VCaP (cell line): Measurements from ENCODE around the gene TMEM72.
A peak's percentile ranks its signal among the peaks of the same experiment; 100 is the strongest.

Experiments
- H3K27ac ChIP-seq: fragments of 450-650 bp; 2 replicates; pipeline ENCODE4 v1.5.1; 2017
- TF ChIP-seq, protein P1 (sequence below): fragments of 450-650 bp; conservative IDR thresholded peaks from 2 replicates; pipeline ENCODE4 v1.5.1; 2017; ENCODE audit warnings: mild to moderate bottlenecking, moderate library complexity

Gene TMEM72

GRCh38 chr10:44958898-44959246 lies 47.7 kb downstream of the TMEM72 start:
- TF ChIP-seq, protein P1, sequence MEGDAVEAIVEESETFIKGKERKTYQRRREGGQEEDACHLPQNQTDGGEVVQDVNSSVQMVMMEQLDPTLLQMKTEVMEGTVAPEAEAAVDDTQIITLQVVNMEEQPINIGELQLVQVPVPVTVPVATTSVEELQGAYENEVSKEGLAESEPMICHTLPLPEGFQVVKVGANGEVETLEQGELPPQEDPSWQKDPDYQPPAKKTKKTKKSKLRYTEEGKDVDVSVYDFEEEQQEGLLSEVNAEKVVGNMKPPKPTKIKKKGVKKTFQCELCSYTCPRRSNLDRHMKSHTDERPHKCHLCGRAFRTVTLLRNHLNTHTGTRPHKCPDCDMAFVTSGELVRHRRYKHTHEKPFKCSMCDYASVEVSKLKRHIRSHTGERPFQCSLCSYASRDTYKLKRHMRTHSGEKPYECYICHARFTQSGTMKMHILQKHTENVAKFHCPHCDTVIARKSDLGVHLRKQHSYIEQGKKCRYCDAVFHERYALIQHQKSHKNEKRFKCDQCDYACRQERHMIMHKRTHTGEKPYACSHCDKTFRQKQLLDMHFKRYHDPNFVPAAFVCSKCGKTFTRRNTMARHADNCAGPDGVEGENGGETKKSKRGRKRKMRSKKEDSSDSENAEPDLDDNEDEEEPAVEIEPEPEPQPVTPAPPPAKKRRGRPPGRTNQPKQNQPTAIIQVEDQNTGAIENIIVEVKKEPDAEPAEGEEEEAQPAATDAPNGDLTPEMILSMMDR = no peak

DNA sequence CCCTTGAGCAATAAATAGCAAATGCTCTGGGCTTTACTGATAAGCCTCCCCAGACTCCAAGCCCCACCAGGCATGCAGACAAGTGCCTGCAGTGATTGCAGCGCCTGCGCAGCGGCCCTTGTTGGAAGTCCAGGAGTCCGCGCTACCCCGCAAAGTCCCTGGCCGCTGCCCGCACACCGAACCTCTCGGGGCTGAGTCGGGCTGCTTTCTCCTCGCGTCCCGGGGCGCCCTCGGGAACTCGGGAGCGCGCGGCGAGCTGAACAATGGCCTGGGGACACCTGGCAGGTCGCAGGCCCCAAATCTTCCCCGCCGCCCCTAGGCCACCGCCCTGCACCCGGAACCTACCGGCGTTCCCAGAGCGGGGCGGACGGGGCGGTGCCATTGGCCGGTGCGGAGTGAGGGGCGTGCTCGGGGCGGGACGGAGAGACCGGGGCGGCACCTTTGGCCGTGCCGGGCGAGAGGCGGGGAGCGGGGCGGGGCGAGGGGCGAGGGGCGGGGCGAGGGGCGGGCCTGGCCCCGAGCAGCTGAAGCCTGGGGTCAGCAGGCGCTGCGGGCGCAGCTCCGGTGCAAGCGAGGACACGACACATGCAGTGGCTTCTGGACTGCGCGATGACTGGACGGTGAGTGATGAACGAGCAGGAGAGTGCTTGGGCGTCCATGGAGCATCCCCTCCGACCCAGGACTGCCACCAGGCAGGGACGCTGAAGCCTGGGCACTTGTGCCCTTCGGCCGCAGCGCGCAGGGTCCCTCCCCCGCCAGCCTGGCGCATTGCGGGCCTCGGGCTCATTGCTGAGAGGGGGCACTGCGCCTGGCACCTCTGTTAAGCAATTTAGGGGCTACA lies 48.3 kb downstream of the TMEM72 start, which contains the start of gene RASSF4:
Gene RASSF4 (plus strand): TSS at position 556 of the 841 bp plus-strand sequence. CDS start 10,401 bp downstream, outside the sequence.
- TF ChIP-seq, protein P1 = no peak
- H3K27ac ChIP-seq = peak within 1 kb of the TSS; percentile 71

More at GRCh38 chr10:44958898-44959246, 47.7 kb downstream of the TMEM72 start:
- peak overlapping the region; percentile 71 for H3K27ac ChIP-seq

DNA sequence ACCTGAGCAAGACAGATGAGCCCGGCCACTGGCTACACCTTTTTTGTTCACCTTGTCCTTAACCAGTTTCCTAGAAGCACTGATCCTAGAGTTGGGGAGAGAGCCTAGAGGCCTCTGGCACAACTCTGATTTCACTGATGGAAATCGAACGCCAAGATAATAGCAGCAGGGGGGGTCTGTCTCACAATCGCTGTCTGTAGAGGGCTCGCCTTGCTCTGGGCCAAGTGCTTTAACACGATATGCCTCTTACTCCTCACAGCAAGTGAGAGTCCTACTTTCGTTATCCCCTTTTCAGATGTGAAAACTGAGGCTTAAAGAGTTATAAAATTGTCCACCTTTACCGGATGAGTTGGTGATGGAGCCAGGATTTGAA lies 48.9 kb downstream of the TMEM72 start:
- TF ChIP-seq, protein P1 = no peak
- H3K27ac ChIP-seq = peak overlapping the region; percentile 71

- TF ChIP-seq, protein P1 = no peak
- H3K27ac ChIP-seq = peak overlapping the region; percentile 71; the same call in 1 of the 2 replicates
Measured at GRCh38 chr10:44960482-44961229, 49.5 kb downstream of the TMEM72 start.

DNA sequence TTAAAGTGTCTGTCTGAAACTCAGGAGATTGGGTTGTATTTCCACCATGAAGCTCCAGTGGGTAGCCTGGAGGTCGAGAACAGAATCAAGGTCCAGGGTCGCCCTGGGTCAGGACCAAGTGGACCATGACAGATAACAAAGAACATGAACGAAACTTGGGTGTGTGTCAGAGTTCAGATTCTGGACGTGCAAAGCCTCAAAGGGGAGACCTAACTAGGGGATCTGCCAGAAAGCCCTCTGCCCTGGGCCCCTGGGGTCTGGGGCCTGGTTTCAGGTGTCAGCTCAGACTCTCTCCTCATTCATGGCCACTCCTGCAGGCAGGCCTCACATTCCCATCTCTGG lies 50.1 kb downstream of the TMEM72 start:
- H3K27ac ChIP-seq = no peak overlapping the region
- TF ChIP-seq, protein P1 = no peak

DNA sequence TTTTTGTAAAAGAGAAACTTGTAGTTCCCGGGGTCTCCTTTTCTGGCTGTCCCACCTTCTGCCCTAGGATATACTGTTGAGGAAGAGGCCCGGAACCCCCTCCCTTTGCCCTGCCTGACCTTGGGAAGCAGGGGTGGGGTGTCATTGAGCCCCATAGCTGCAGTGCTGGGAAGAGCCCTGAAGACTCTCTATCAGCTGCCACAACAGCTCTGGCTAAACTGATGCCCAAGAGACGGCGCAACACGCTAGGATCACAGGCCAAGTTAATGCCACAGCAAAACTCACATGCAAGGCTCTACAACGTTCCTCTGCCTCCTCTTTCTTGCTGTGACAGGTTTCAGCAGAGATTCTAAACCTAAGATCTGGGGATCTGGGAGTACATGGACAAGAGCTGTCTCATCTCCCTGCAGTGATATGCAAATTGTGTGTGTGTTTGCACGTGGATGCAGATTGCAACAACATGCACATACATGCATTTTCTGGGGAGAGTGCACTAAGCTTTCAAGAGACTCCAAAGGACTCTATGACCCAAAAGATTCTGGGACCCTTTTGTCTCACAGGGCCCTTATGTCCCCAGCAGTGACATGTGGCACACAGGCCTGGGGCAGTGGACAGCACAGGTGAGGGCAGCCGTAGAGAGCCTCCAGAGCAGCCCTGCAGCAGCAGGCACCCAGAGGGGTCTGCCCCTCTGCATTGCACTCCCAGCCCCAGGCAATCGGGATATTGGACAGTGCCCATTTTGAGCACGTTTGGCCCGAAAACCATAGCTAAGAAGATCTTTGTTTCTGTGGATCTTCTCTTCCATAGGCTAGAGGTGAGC lies 51.0 kb downstream of the TMEM72 start:
- H3K27ac ChIP-seq = no peak overlapping the region
- TF ChIP-seq, protein P1 = no peak
